HCT116 (cell line): ENCODE data around the gene HPCAL1. TPM values are rescaled to one million over a fixed set of nuclear protein-coding genes. Genes with fewer than 3 reads are reported as not detected.

ENCODE experiments used
- ATAC-seq: fragments of 200-7000 bp; cut with Tn5 transposase; 2 replicates; pipeline ENCODE4 v1.9.1; 2020; ENCODE audit warnings: mild to moderate bottlenecking, moderate library complexity
- BruUV-seq: library from RNA; stranded (reverse); fragments of 400-500 nt; replicated peaks from 2 replicates; lab custom pipeline; 2021; lab: Mats Ljungman, UMichigan
- CTCF ChIA-PET: fragments of 300-600 bp; sonication (Branson Sonifier 250); formaldehyde crosslinking; loops from one replicate; lab custom pipeline; 2021; ENCODE audit warnings: antibody characterized with exemption; lab: Charles Lee
- POLR2A ChIA-PET: fragments of 300-600, 350-600 bp; sonication (Branson Sonifier 250); formaldehyde crosslinking; loops from one replicate; lab custom pipeline; 2021; ENCODE audit warnings: antibody characterized with exemption; lab: Charles Lee
- RAD21 ChIA-PET, 2 experiments: fragments of 300-600 bp; sonication (Branson Sonifier 250); formaldehyde crosslinking; loops; one replicate each; lab custom pipeline; 2023; ENCODE audit warnings: low total read pairs in 2 of 2; ENCODE audit not compliant: uncharacterized antibody in 2 of 2, unreplicated experiment in 2 of 2, low non-redundant PET in 1 of 2; lab: Charles Lee
- DNase-seq: peaks from one replicate; pipeline ENCODE4 v3.0.0-alpha.2; 2010; ENCODE audit warnings: low read depth, low spot score
- H2AFZ ChIP-seq: fragments of 200-600 bp; shearing (Covaris generic), sonication (generic); 2 replicates; pipeline ENCODE4 v1.6.1; 2017; ENCODE audit warnings: low read depth, mixed run types, mixed read lengths, antibody characterized with exemption, low read length; ENCODE audit not compliant: poor library complexity, severe bottlenecking
- H3K27ac ChIP-seq: 2 replicates; pipeline ENCODE4 v1.5.1; 2012; ENCODE audit warnings: low read depth, low read length
- H3K27me3 ChIP-seq: fragments of 200-600 bp; sonication (generic); 2 replicates; pipeline ENCODE4 v1.6.1; 2016; ENCODE audit warnings: mixed run types, low read length, mixed read lengths; ENCODE audit not compliant: insufficient read depth
- H3K36me3 ChIP-seq, 2 experiments: fragments of 200-500 bp in 1 of 2; fragments of 200-600 bp in 1 of 2; sonication (Bioruptor generic) in 1 of 2; sonication (generic) in 1 of 2; 2 replicates each; pipeline versions ENCODE4 v1.5.1 to v1.6.1; 2014 to 2016; ENCODE audit warnings: low read length in 2 of 2, inconsistent platforms in 1 of 2, mixed read lengths in 1 of 2, mixed run types in 1 of 2; ENCODE audit not compliant: insufficient read depth in 2 of 2, control insufficient read depth in 1 of 2
- H3K4me1 ChIP-seq, 2 experiments: fragments of 200-600 bp in 1 of 2; sonication (generic) in 1 of 2; 2 replicates each; pipeline versions ENCODE4 v1.5.1 to v1.6.1; 2012 to 2017; ENCODE audit warnings: low read length in 2 of 2, inconsistent platforms in 1 of 2, mild to moderate bottlenecking in 1 of 2, mixed read lengths in 1 of 2, mixed run types in 1 of 2, moderate library complexity in 1 of 2; ENCODE audit not compliant: insufficient read depth in 2 of 2, control insufficient read depth in 1 of 2
- H3K4me2 ChIP-seq: fragments of 200-600 bp; sonication (generic); 2 replicates; pipeline ENCODE4 v1.6.1; 2017; ENCODE audit warnings: mixed run types, low read length, mixed read lengths
- H3K4me3 ChIP-seq, 2 experiments: fragments of 200-600 bp in 1 of 2; sonication (generic) in 1 of 2; replicated peaks in 1 of 2; 2 replicates each; pipeline ENCODE4 v1.5.1; 2011 to 2016; ENCODE audit warnings: low read length in 2 of 2, control low read depth in 1 of 2, low read depth in 1 of 2, mild to moderate bottlenecking in 1 of 2, mixed read lengths in 1 of 2, mixed run types in 1 of 2
- H3K79me2 ChIP-seq: fragments of 200-600 bp; sonication (generic); 2 replicates; pipeline ENCODE4 v1.6.1; 2017; ENCODE audit warnings: mild to moderate bottlenecking, mixed run types, low read length, moderate library complexity, mixed read lengths; ENCODE audit not compliant: insufficient read depth
- H3K9ac ChIP-seq: fragments of 200-600 bp; sonication (generic); 2 replicates; pipeline ENCODE4 v1.6.1; 2016; ENCODE audit warnings: low read length, mixed read lengths
- H3K9me2 ChIP-seq: fragments of 200-600 bp; sonication (generic), shearing (Covaris generic); 2 replicates; pipeline ENCODE4 v1.6.1; 2017; ENCODE audit warnings: mixed run types, mild to moderate bottlenecking, moderate library complexity; ENCODE audit not compliant: insufficient read depth
- H3K9me3 ChIP-seq, 2 experiments: fragments of 200-500 bp in 1 of 2; fragments of 200-600 bp in 1 of 2; sonication (Bioruptor generic) in 1 of 2; sonication (generic) in 1 of 2; 2 replicates each; pipeline ENCODE4 v1.6.1; 2014 to 2017; ENCODE audit warnings: low read length in 2 of 2, mixed read lengths in 2 of 2, inconsistent platforms in 1 of 2, low read depth in 1 of 2, mild to moderate bottlenecking in 1 of 2, mixed run types in 1 of 2, moderate library complexity in 1 of 2; ENCODE audit not compliant: control insufficient read depth in 1 of 2, insufficient read depth in 1 of 2
- H4K20me1 ChIP-seq: fragments of 200-600 bp; sonication (generic), shearing (Covaris generic); 2 replicates; pipeline ENCODE4 v1.6.1; 2017; ENCODE audit warnings: mixed run types, mild to moderate bottlenecking, moderate library complexity; ENCODE audit not compliant: insufficient read depth
- ATF3 ChIP-seq: IDR thresholded peaks from 2 replicates; pipeline ENCODE4 v1.6.1; 2012
- CBX3 ChIP-seq: IDR thresholded peaks from 2 replicates; pipeline ENCODE4 v1.6.1; 2012; ENCODE audit warnings: low read depth
- CEBPB ChIP-seq: IDR thresholded peaks from 2 replicates; pipeline ENCODE4 v1.6.1; 2012; ENCODE audit warnings: low read depth
- CTCF ChIP-seq, 3 experiments: fragments of 200-600 bp in 1 of 3; sonication (generic) in 1 of 3; IDR thresholded peaks in 2 of 3; conservative IDR thresholded peaks in 1 of 3; 2 replicates each; pipeline ENCODE4 v1.5.1; 2012 to 2017; ENCODE audit warnings: low read depth in 2 of 3, low read length in 2 of 3, antibody characterized with exemption in 1 of 3, borderline replicate concordance in 1 of 3, control low read depth in 1 of 3, mild to moderate bottlenecking in 1 of 3, mixed read lengths in 1 of 3, mixed run types in 1 of 3, moderate library complexity in 1 of 3; ENCODE audit not compliant: insufficient read depth in 1 of 3
- EGR1 ChIP-seq: IDR thresholded peaks from 2 replicates; pipeline ENCODE4 v1.6.1; 2012; ENCODE audit warnings: low read depth
- EZH2 ChIP-seq: fragments of 200-600 bp; sonication (generic); IDR thresholded peaks from 2 replicates; pipeline ENCODE4 v1.6.1; 2017; ENCODE audit warnings: antibody characterized with exemption, mixed run types
- FOSL1 ChIP-seq: IDR thresholded peaks from 2 replicates; pipeline ENCODE4 v1.6.1; 2012; ENCODE audit warnings: low read depth
- JUND ChIP-seq: IDR thresholded peaks from 2 replicates; pipeline ENCODE4 v1.6.1; 2012
- POLR2AphosphoS5 ChIP-seq: IDR thresholded peaks from 2 replicates; pipeline ENCODE4 v1.6.1; 2011; ENCODE audit warnings: mild to moderate bottlenecking, low read depth, low read length, moderate library complexity
- RAD21 ChIP-seq: IDR thresholded peaks from 2 replicates; pipeline ENCODE4 v1.6.1; 2012; ENCODE audit warnings: low read depth, mild to moderate bottlenecking
- REST ChIP-seq: IDR thresholded peaks from 2 replicates; pipeline ENCODE4 v1.6.1; 2012; ENCODE audit warnings: low read depth
- SIN3A ChIP-seq: IDR thresholded peaks from 2 replicates; pipeline ENCODE4 v1.6.1; 2012; ENCODE audit warnings: low read depth
- SP1 ChIP-seq: IDR thresholded peaks from 2 replicates; pipeline ENCODE4 v1.6.1; 2012; ENCODE audit warnings: low read depth
- SRF ChIP-seq: IDR thresholded peaks from 2 replicates; pipeline ENCODE4 v1.6.1; 2012; ENCODE audit warnings: low read depth
- TCF7L2 ChIP-seq: IDR thresholded peaks from 2 replicates; pipeline ENCODE4 v1.7.0; 2011; ENCODE audit warnings: borderline replicate concordance, inconsistent platforms; ENCODE audit not compliant: insufficient read depth, insufficient read length; ENCODE audit errors: extremely low read depth
- ZBTB33 ChIP-seq: IDR thresholded peaks from 2 replicates; pipeline ENCODE4 v1.6.1; 2011; ENCODE audit warnings: mild to moderate bottlenecking, low read length, moderate library complexity; ENCODE audit not compliant: insufficient replicate concordance; ENCODE audit errors: extremely low read depth
- ZFX ChIP-seq: fragments of 450-650 bp; IDR thresholded peaks from 2 replicates; pipeline ENCODE4 v1.6.1; 2017
- ZNF274 ChIP-seq: fragments of 200-500 bp; sonication (Bioruptor generic); IDR thresholded peaks from 2 replicates; pipeline ENCODE4 v1.6.1; 2014; ENCODE audit warnings: mild to moderate bottlenecking, low read depth, low read length, inconsistent platforms
- intact Hi-C: fragments of 100-400 bp; cut with micrococcal nuclease; formaldehyde crosslinking; loops from 2 replicates; pipeline ENCODE4 v1.10.0; 2022
- total RNA-seq: library from RNA; stranded (reverse); gene quantifications from one replicate; pipeline ENCODE4 v1.2.1, GENCODE V29; 2021; ENCODE audit not compliant: unreplicated experiment

The HPCAL1 gene
- total RNA-seq, 1 experiment from 2014 or later = 111 TPM

- Histone ChIP-seq H3K9me3 (no peaks in the 10 kb centered on the region), H3K79me2 (peaks cover 11% of the 10 kb centered on the region; the same call in 1 of the 2 replicates), H3K4me2 (no peak overlapping the region), H3K4me3 (no peak overlapping the region), H3K27me3 (no peaks in the 10 kb centered on the region), H3K9me2 (no peaks in the 10 kb centered on the region), H3K27ac (no peak overlapping the region), H4K20me1 (no peaks in the 10 kb centered on the region), H3K36me3 (peaks cover 0 to 9% of the 10 kb centered on the region in 2 experiments; a peak in 1 of 4 replicates), H3K9ac (no peak overlapping the region), H3K4me1 (peaks cover 51 to 72% of the 10 kb centered on the region in 2 experiments), H2AFZ (no peak overlapping the region)
- intact Hi-C loops = no loop called here
- no TSS peak for BruUV-seq
- ChIA-PET CTCF (interaction anchor here (1.7 to 3.2 kb wide), 9 partner anchors 23 to 353 kb away, joined by 5 to 32 read pairs (median 17); partner anchors contain the start of gene HPCAL1), POLR2A (interaction anchor here (0.7 kb wide), 1 partner anchor 132 kb away, joined by 3 read pairs; no protein-coding TSS in a partner anchor), RAD21 (interaction anchor here (1.0 to 1.4 kb wide), 3 partner anchors 22 to 285 kb away, joined by 3 to 7 read pairs (median 4); no protein-coding TSS in a partner anchor)
- no peak for TF ChIP-seq SRF
- TF ChIP-seq CTCF (IDR thresholded peaks at IDR 0.05 in 2 of 3, conservative IDR thresholded peaks at IDR 0.05 in 1 of 3; ENCODE audit: borderline replicate concordance in 1 of 3, insufficient read depth in 1 of 3, low read depth in 2 of 3, low read length in 2 of 3) = no peak
- TF ChIP-seq EZH2 = no peak
- no peak for TF ChIP-seq CEBPB
- no peak for TF ChIP-seq POLR2AphosphoS5
- no peak for TF ChIP-seq ZBTB33
- no peak for TF ChIP-seq ZNF274
- no peak for TF ChIP-seq ZFX
- no peak for TF ChIP-seq JUND
- no peak for TF ChIP-seq SP1
- TF ChIP-seq REST = no peak
- TF ChIP-seq RAD21 = no peak
- TF ChIP-seq TCF7L2 = no peak
- TF ChIP-seq SIN3A = no peak
- TF ChIP-seq ATF3 = no peak
- TF ChIP-seq FOSL1 = no peak
- no peak for TF ChIP-seq EGR1
- TF ChIP-seq CBX3 = no peak
- ATAC-seq (no peak), DNase-seq (no peak)
Observed at GRCh38 chr2:10410001-10410822, 107.5 kb downstream of the HPCAL1 start.
